DOHH2 (cell line): ENCODE results near the gene GALNTL6.

Source experiments
- EZH2phosphoT487 ChIP-seq: fragments of 200-600 bp; sonication (generic); IDR thresholded peaks from 2 replicates; pipeline ENCODE4 v1.6.1; 2017; ENCODE audit warnings: borderline replicate concordance, mild to moderate bottlenecking, antibody characterized with exemption, low read length, moderate library complexity, mixed read lengths
- TF ChIP-seq, protein P1 (sequence below): fragments of 200-600 bp; sonication (generic); IDR thresholded peaks from one replicate; pipeline ENCODE4 v1.5.1; 2014; ENCODE audit warnings: antibody characterized with exemption, mild to moderate bottlenecking, low read depth, low read length; ENCODE audit not compliant: poor library complexity, severe bottlenecking

DNA sequence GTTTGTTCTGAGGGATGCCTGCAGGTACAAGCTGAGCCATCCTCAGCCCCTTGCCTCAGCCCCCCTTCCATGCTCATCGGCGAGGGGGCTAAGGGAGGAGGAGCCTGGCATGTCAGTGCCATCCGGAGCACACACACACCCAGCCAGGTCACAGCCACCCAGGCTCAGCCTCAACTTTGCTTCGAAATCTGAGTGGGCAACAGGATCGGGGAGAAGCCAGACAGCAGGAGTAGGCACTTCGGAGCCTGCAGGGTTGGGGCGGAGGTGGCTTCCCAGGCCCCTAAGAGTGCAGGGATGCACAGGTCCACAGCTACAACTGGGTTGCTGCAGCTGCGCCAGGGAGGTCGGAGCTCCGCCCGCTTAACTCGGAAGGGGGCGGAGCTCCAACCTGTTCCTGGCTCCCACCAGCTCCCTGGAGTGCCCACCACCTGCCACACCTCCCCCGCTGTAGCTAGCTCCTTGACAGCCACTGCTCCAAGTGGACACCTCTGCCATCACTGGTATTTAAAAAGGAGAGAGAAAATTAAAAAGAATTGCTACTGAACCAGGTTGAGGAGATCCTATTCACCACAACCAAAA, 1162.5 kb downstream of the GALNTL6 start:
- TF ChIP-seq, protein P1, sequence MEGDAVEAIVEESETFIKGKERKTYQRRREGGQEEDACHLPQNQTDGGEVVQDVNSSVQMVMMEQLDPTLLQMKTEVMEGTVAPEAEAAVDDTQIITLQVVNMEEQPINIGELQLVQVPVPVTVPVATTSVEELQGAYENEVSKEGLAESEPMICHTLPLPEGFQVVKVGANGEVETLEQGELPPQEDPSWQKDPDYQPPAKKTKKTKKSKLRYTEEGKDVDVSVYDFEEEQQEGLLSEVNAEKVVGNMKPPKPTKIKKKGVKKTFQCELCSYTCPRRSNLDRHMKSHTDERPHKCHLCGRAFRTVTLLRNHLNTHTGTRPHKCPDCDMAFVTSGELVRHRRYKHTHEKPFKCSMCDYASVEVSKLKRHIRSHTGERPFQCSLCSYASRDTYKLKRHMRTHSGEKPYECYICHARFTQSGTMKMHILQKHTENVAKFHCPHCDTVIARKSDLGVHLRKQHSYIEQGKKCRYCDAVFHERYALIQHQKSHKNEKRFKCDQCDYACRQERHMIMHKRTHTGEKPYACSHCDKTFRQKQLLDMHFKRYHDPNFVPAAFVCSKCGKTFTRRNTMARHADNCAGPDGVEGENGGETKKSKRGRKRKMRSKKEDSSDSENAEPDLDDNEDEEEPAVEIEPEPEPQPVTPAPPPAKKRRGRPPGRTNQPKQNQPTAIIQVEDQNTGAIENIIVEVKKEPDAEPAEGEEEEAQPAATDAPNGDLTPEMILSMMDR: no peak
- TF ChIP-seq EZH2phosphoT487: no peak
